H1 (cell line): ENCODE results near the gene LRRC18. TPM values are rescaled to one million over a fixed set of nuclear protein-coding genes. Genes with fewer than 3 reads are reported as not detected.

Source experiments
- HDAC2 ChIP-seq, 2 experiments: fragments of 300-600 bp in 1 of 2; sonication (generic) in 1 of 2; IDR thresholded peaks; 2 replicates each; pipeline ENCODE4 v1.6.1; 2011 to 2012; ENCODE audit warnings: low read depth in 2 of 2, low read length in 2 of 2, mild to moderate bottlenecking in 2 of 2, moderate library complexity in 2 of 2, borderline replicate concordance in 1 of 2, inconsistent platforms in 1 of 2
- KDM1A ChIP-seq: fragments of 200-600, 300-600 bp; sonication (generic); IDR thresholded peaks from 2 replicates; pipeline ENCODE4 v1.7.1; 2016; ENCODE audit warnings: mild to moderate bottlenecking, low read length, borderline replicate concordance
- RNF2 ChIP-seq: fragments of 200-900, 300-1000 bp; sonication (generic); IDR thresholded peaks from 2 replicates; pipeline ENCODE4 v1.7.1; 2016; ENCODE audit warnings: borderline replicate concordance, low read depth, mild to moderate bottlenecking, antibody characterized with exemption, low read length; ENCODE audit not compliant: poor library complexity, severe bottlenecking; ENCODE audit errors: missing control alignments
- SP4 ChIP-seq: IDR thresholded peaks from 2 replicates; pipeline ENCODE4 v1.6.1; 2012; ENCODE audit warnings: low read length, inconsistent platforms
- TAF7 ChIP-seq: optimal IDR thresholded peaks from 2 replicates; pipeline ENCODE3; 2011; ENCODE audit warnings: low read depth, mild to moderate bottlenecking, inconsistent platforms, low read length, moderate library complexity, borderline replicate concordance
- polyA plus RNA-seq, 7 experiments: library from polyadenylated mRNA; depleted of rRNA in 3 of 7; stranded (reverse) in 5 of 7; unstranded in 2 of 7; fragments of >200 nt in 5 of 7; fragments of 200-250 nt in 2 of 7; gene quantifications; 1 replicate in 5 of 7; 2 replicates in 1 of 7; 4 replicates in 1 of 7; pipeline versions ENCODE4 v1.2.1 to v1.2.3, GENCODE V29; 2011 to 2013; ENCODE audit warnings: missing spikeins in 2 of 7, mixed read lengths in 2 of 7
- total RNA-seq: library from RNA; stranded (reverse); fragmentation: NEBNext Ultra II Directional; extraction: Animal tissue kit (Norgen Biotek cat#: 25700); gene quantifications from 2 replicates; pipeline ENCODE4 v1.2.1, GENCODE V29; 2021

The LRRC18 gene
- total and polyA plus RNA-seq, 2 of the 8 experiments (the other 6 are each of a cell fraction or from before 2014, with no cell fraction given): not detected

GRCh38 chr10:48929413-48929990 is 10.1 kb downstream of the LRRC18 start (continued):
- TF ChIP-seq SP4 (no peak), RNF2 (no peak), HDAC2 (IDR thresholded peaks at IDR 0.05; ENCODE audit: borderline replicate concordance in 1 of 2, low read depth in 2 of 2, low read length in 2 of 2) (no peak), KDM1A (no peak), TAF7 (no peak)
- TF ChIP-seq, all 59 proteins: peak for 0
